A673 (cell line): ENCODE data around the gene EMC1.

Source experiments
- EZH2 ChIP-seq: fragments of 200-600 bp; sonication (generic); IDR thresholded peaks from 2 replicates; pipeline ENCODE4 v1.6.1; 2017; ENCODE audit warnings: borderline replicate concordance, low read depth, mild to moderate bottlenecking, mixed read lengths, antibody characterized with exemption, low read length; ENCODE audit not compliant: poor library complexity, severe bottlenecking
- TF ChIP-seq, protein P1 (sequence below): fragments of 300-800, 200-600 bp; sonication (generic); conservative IDR thresholded peaks from 2 replicates; pipeline ENCODE4 v1.5.1; 2017; ENCODE audit warnings: low read depth, mild to moderate bottlenecking, antibody characterized with exemption, low read length, moderate library complexity, mixed read lengths

DNA sequence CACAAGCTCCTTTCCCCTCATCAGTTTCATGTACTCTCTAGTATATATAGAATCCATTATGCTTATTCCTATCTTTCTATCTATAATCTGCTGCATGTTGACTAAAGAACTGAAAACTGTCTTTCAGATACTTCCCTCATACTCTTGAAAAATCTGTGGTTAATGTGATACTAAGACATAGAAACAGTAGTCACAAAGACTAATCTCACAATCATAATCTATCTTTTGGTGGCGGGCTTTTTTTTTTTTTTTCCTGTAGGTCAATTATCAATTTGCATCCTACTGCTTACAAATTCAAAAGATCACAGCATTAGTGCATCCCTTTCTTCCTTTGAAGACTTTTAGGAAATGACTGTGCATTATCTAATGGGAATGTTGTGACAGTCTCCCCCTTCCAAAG lies 45.9 kb downstream of the EMC1 start:
- TF ChIP-seq, protein P1, sequence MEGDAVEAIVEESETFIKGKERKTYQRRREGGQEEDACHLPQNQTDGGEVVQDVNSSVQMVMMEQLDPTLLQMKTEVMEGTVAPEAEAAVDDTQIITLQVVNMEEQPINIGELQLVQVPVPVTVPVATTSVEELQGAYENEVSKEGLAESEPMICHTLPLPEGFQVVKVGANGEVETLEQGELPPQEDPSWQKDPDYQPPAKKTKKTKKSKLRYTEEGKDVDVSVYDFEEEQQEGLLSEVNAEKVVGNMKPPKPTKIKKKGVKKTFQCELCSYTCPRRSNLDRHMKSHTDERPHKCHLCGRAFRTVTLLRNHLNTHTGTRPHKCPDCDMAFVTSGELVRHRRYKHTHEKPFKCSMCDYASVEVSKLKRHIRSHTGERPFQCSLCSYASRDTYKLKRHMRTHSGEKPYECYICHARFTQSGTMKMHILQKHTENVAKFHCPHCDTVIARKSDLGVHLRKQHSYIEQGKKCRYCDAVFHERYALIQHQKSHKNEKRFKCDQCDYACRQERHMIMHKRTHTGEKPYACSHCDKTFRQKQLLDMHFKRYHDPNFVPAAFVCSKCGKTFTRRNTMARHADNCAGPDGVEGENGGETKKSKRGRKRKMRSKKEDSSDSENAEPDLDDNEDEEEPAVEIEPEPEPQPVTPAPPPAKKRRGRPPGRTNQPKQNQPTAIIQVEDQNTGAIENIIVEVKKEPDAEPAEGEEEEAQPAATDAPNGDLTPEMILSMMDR: no peak
- no peak for TF ChIP-seq EZH2
